HG03558 (cell line): ENCODE data around the gene C20orf141.

ENCODE experiments used
- ATAC-seq: cut with Tn5 transposase; IDR thresholded peaks from one replicate; pipeline ENCODE4 v1.9.1; 2021; ENCODE audit warnings: moderate number of reproducible peaks; ENCODE audit not compliant: unreplicated experiment; ENCODE audit errors: extremely low read depth

Gene C20orf141

GRCh38 chr20:2840967-2841531 is 26.3 kb downstream of the C20orf141 start:
- ATAC-seq, result no peak

DNA sequence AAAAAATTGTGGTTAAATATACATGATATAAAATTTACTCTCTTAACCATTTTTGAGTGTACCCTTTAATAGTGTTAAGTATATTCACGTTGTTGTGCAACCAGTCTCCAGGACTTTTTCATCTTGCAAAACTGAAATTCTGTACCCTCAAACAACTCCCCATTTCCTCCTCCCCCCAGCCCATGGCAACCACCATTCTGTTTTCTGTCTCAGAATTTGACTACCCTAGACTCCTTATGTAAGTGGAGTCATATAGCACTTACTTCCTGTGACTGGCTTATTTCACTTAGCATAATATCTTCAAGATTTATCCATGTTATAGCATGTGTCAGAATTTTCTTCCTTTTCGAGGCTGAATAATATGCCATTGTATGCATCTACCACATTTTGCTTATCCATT is 30.8 kb downstream of the C20orf141 start:
- ATAC-seq, result no peak

GRCh38 chr20:2846698-2847097 is 31.9 kb downstream of the C20orf141 start:
- ATAC-seq, result no peak

DNA sequence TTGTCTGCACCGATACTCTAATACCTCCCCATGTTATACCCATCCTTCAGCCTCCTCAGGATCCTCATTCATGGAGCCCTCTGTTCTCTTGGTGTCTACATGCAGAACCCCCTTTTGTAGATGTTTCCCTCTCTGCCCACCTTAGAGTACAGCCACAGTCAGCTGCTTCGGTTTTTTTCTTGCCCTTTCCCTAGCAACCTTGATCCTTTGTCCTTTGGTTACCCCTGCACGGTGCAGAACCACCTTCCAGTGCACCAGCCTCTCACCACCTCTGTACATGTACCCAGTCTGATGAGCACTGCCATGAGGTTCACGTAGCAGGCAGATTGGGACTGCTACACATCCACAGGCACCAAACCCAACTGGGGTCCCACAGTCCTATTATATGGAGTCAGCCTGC is 33.0 kb downstream of the C20orf141 start:
- no peak for ATAC-seq

DNA sequence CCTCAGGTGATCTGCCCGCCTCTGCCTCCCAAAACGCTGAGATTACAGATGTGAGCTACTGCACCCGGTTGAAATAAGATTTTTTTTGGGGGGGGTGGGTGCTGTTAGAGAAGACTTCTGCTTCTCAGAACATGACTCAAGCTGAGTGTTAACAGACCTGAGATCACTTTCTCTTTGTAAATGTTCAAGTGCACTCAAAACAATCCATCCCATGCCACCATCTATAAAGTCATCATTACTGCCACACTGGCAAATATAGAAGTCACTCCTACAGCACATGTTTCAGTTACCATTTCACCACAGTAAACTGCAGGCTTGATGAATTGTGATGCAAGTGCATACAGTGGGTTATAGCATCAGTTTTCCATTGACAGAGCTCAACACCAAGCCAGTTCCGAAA is 34.7 kb downstream of the C20orf141 start:
- ATAC-seq, result no peak

DNA sequence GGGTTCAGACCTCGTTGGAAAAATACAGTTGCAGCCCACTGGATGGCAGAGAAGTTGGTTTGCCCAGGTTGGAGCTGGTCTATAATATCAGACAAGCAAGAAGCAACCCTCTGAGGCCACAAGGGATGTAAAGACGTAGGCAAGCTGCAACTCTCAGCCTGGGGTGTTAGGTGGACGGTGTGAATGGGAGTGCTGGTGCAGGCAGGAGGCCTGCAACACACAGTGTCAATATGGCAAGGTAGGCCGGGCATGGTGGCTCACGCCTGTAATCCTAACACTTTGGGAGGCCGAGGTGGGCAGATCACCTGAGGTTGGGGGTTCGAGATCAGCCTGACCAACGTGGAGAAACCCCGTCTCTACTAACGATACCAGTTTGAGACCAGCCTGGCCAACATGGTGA is 36.3 kb downstream of the C20orf141 start:
- ATAC-seq, result no peak

DNA sequence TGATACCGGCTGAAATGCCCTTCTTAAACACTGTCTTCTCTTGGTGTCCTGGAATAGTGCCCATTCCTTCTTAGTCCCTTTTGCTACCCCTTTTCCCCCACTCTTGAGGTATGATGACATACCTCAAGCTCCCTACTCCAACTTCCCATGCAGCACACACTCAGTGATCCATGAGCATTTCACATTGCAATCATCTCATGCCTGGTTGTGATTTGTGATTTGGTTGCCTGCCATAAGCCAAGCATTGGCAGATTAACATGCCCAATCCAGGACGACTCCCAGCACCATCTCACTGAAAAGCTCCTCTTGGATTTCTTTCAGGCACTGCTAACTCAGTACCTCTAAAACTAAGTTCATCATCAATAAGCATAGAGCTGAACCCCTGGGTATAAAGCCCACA is 43.8 kb downstream of the C20orf141 start:
- no peak for ATAC-seq

DNA sequence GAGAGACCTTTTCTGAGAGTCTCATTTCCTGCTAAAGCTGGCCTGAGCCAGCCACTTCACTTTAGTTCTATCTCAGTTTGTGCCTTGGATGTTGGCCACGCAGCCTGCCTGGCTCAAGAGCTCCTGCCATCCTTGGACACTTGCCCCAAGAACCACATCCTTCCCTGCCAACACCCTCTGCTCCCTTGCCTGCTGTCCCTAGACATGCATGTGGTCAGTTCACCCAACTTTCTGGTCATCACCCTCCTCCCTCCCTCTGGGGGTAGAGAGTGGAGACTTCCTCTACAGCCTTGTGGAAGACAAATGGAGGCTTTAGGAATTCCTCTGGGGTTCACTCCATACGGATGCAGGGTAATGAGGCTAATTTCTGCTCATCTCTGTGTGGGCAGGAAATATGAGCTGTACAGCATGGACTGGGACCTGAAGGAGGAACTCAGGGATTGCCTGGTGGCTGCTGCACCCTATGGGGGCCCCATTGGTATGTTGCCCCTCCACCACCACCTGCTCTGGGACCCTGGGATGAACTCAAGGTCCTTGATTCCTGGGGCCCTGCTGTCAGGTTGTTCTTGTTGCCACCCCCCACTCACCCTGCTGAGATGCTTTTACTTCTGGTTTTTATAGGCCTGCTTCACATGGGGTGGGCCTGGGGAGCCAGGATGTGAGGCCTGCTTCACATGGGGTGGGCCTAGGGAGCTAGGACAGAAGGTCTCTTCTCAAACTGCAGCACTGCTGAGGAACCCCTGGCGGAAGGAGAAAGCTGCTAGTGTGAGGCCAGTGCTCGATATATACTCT is 44.7 kb downstream of the C20orf141 start:
- ATAC-seq, result no peak

- ATAC-seq, result no peak
Measured at GRCh38 chr20:2864626-2865025, 49.8 kb downstream of the C20orf141 start.

DNA sequence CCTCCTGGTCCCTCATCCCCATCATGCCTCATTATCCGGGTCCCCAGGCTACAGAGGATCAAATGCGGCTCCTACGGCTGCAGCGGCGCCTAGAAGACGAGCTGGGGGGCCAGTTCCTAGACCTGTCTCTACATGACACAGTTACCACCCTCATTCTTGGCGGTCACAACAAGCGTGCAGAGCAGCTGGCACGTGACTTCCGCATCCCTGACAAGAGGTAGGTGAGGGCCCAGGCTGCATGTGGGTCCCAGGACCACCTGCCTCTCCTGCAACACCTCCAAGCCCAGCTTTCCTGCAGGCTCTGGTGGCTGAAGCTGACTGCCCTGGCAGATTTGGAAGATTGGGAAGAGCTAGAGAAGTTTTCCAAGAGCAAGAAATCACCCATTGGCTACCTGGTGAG is 50.3 kb downstream of the C20orf141 start:
- no peak for ATAC-seq
